T-cell (primary cell): ENCODE measurements around the gene SCRG1. TPM values are rescaled to one million over a fixed set of nuclear protein-coding genes. Genes with fewer than 3 reads are reported as not detected.

Experiments used
- ATAC-seq, 4 experiments: fragments of 200-7000 bp in 3 of 4; fragments of 150-1000 bp in 1 of 4; cut with Tn5 transposase; replicated peaks in 1 of 4; 1 replicate in 3 of 4; 2 replicates in 1 of 4; pipeline ENCODE4 v1.10.0; 2021; ENCODE audit warnings: moderate library complexity in 3 of 4, mild to moderate bottlenecking in 2 of 4, moderate number of reproducible peaks in 1 of 4
- CTCF ChIA-PET, 2 donors: fragments of 300-600 bp; sonication (Branson Sonifier 250); formaldehyde crosslinking; loops; one replicate each; lab custom pipeline; 2022; ENCODE audit warnings: antibody characterized with exemption in 2 of 2; lab: Charles Lee
- POLR2A ChIA-PET, 2 donors: fragments of 300-600 bp; sonication (Branson Sonifier 250); formaldehyde crosslinking; loops; one replicate each; lab custom pipeline; 2022; ENCODE audit warnings: antibody characterized with exemption in 2 of 2; lab: Charles Lee
- DNase-seq, 35 experiments: peaks; one replicate each; pipeline versions ENCODE4 v3.0.0 to v3.0.0-alpha.2; 2013 to 2023
- H3K27ac ChIP-seq: one replicate; pipeline ENCODE4 v1.5.1; 2013; ENCODE audit warnings: low read length
- H3K27me3 ChIP-seq, 2 experiments: replicated peaks in 1 of 2; 1 replicate in 1 of 2; 2 replicates in 1 of 2; pipeline versions ENCODE4 v1.6.1 to v1.7.0; 2013; ENCODE audit warnings: low read length in 1 of 2, mixed read lengths in 1 of 2; ENCODE audit not compliant: control insufficient read depth in 2 of 2, insufficient read depth in 2 of 2; ENCODE audit errors: extremely low read depth in 1 of 2
- H3K36me3 ChIP-seq, 2 donors: 1 replicate in 1 of 2; 2 replicates in 1 of 2; pipeline versions ENCODE4 v1.6.1 to v1.7.0; 2013; ENCODE audit warnings: low read length in 1 of 2; ENCODE audit not compliant: control insufficient read depth in 2 of 2, insufficient read depth in 1 of 2; ENCODE audit errors: extremely low read depth in 1 of 2
- H3K4me1 ChIP-seq, 2 experiments: 1 replicate in 1 of 2; 2 replicates in 1 of 2; pipeline versions ENCODE4 v1.6.1 to v1.7.0; 2013; ENCODE audit warnings: low read length in 2 of 2, mixed read lengths in 1 of 2; ENCODE audit not compliant: insufficient read depth in 2 of 2, control insufficient read depth in 1 of 2; ENCODE audit errors: extremely low read depth in 1 of 2
- H3K4me3 ChIP-seq, 2 donors: 1 replicate in 1 of 2; 2 replicates in 1 of 2; pipeline versions ENCODE4 v1.5.1 to v1.7.0; 2013; ENCODE audit warnings: mild to moderate bottlenecking in 2 of 2, low read length in 1 of 2, moderate library complexity in 1 of 2; ENCODE audit not compliant: control insufficient read depth in 1 of 2; ENCODE audit errors: extremely low read depth in 1 of 2
- H3K9me3 ChIP-seq: 2 replicates; pipeline ENCODE4 v1.7.0; 2013
- H3K27ac Mint-ChIP-seq, 2 donors: one replicate each; pipeline ENCODE4 v1.8.0; 2020 to 2021; ENCODE audit warnings: mild to moderate bottlenecking in 2 of 2, mixed read lengths in 2 of 2
- H3K27me3 Mint-ChIP-seq, 2 donors: one replicate each; pipeline ENCODE4 v1.8.0; 2021 to 2022; ENCODE audit warnings: mixed read lengths in 2 of 2
- H3K36me3 Mint-ChIP-seq: one replicate; pipeline ENCODE4 v1.8.0; 2021; ENCODE audit warnings: mixed read lengths
- H3K4me1 Mint-ChIP-seq, 3 donors: one replicate each; pipeline ENCODE4 v1.8.0; 2020 to 2022; ENCODE audit warnings: mixed read lengths in 3 of 3, mild to moderate bottlenecking in 1 of 3
- H3K4me3 Mint-ChIP-seq, 3 donors: one replicate each; pipeline ENCODE4 v1.8.0; 2020 to 2022; ENCODE audit warnings: mild to moderate bottlenecking in 3 of 3, mixed read lengths in 3 of 3, moderate library complexity in 3 of 3
- H3K9me3 Mint-ChIP-seq, 3 donors: one replicate each; pipeline ENCODE4 v1.8.0; 2020 to 2022; ENCODE audit warnings: mixed read lengths in 3 of 3
- WGBS: methylation state at CpG from one replicate; pipeline ENCODE4 v1.1.5; 2013; ENCODE audit warnings: missing lambda C conversion rate; ENCODE audit not compliant: insufficient coverage; 5-methylcytosine and 5-hydroxymethylcytosine counted together
- total RNA-seq, 35 experiments: library from RNA in 6 of 35; stranded (reverse) in 6 of 35; fragments of 120-200 nt in 1 of 35; gene quantifications; one replicate each; pipeline versions ENCODE4 v1.2.1 to v1.2.4 and lab custom pipeline; 2013 to 2026

The SCRG1 gene
- total RNA-seq, 5 donors from 2014 or later (not counting 1 experiment from before 2014, with no cell fraction given) = not detected

GRCh38 chr4:173404296-173404865 lies 5.5 kb upstream of the SCRG1 start:
- Mint-ChIP-seq H3K4me1 (no peaks in the 10 kb centered on the region), H3K9me3 (no peaks in the 10 kb centered on the region), H3K36me3 (no peaks in the 10 kb centered on the region), H3K4me3 (no peak overlapping the region), H3K27me3 (no peaks in the 10 kb centered on the region), H3K27ac (no peak overlapping the region)
- ChIA-PET POLR2A (interaction anchor here in 1 of 2 donors (0.7 kb wide), 1 partner anchor 9 kb away, joined by 4 read pairs; no protein-coding TSS in a partner anchor), CTCF (interaction anchor here in 1 of 2 donors (1.0 kb wide), 1 partner anchor 90 kb away, joined by 3 read pairs; no protein-coding TSS in a partner anchor)
- H3K9me3 ChIP-seq = no peaks in the 10 kb centered on the region
- no peak for DNase-seq
- 65% methylated on average over 2 of the region's 3 CpGs for WGBS
- H3K27me3 ChIP-seq = no peaks in the 10 kb centered on the region
- no peak overlapping the region for H3K4me3 ChIP-seq
- no peaks in the 10 kb centered on the region for H3K4me1 ChIP-seq
- ATAC-seq = no peak
- no peak overlapping the region for H3K27ac ChIP-seq
- no peaks in the 10 kb centered on the region for H3K36me3 ChIP-seq

- Histone ChIP-seq H3K27me3 (no peaks in the 10 kb centered on the region), H3K27ac (no peak overlapping the region), H3K4me3 (no peak overlapping the region), H3K36me3 (no peaks in the 10 kb centered on the region), H3K4me1 (no peaks in the 10 kb centered on the region), H3K9me3 (no peaks in the 10 kb centered on the region)
- ChIA-PET CTCF (interaction anchor here in 1 of 2 donors (1.1 to 1.8 kb wide), 2 partner anchors 14 to 84 kb away, joined by 4 read pairs; no protein-coding TSS in a partner anchor), POLR2A (no interaction called here)
- DNase-seq (no peak), ATAC-seq (no peak)
- no CpG with 5 or more reads among the region's 2 CpGs for WGBS
- Mint-ChIP-seq H3K4me1 (no peaks in the 10 kb centered on the region), H3K36me3 (no peaks in the 10 kb centered on the region), H3K4me3 (no peak overlapping the region), H3K27ac (no peak overlapping the region), H3K9me3 (no peaks in the 10 kb centered on the region), H3K27me3 (no peaks in the 10 kb centered on the region)
These were observed 4.1 kb upstream of the SCRG1 start for GRCh38 chr4:173403051-173403450.

- WGBS = 100% methylated on average over 1 of the region's 4 CpGs
- POLR2A ChIA-PET = interaction anchor here in 1 of 2 donors (0.7 kb wide), 1 partner anchor 7 kb away, joined by 3 read pairs; no protein-coding TSS in a partner anchor
- H3K27ac Mint-ChIP-seq = no peak overlapping the region
- DNase-seq (no peak), ATAC-seq (no peak)
- no peaks in the 10 kb centered on the region for H3K9me3 Mint-ChIP-seq
- H3K36me3 Mint-ChIP-seq = peaks cover 2% of the 10 kb centered on the region
- no peaks in the 10 kb centered on the region for H3K4me1 Mint-ChIP-seq
- no peaks in the 10 kb centered on the region for H3K9me3 ChIP-seq
- no peak overlapping the region for H3K4me3 Mint-ChIP-seq
- no peak overlapping the region for H3K4me3 ChIP-seq
- CTCF ChIA-PET = interaction anchor here in 1 of 2 donors (0.9 kb wide), 2 partner anchors 12 to 13 kb away, joined by 3 to 5 read pairs; no protein-coding TSS in a partner anchor
- H3K4me1 ChIP-seq = no peaks in the 10 kb centered on the region
- no peaks in the 10 kb centered on the region for H3K27me3 ChIP-seq
- H3K27me3 Mint-ChIP-seq = no peaks in the 10 kb centered on the region
- no peak overlapping the region for H3K27ac ChIP-seq
- H3K36me3 ChIP-seq = no peaks in the 10 kb centered on the region
These were observed 2.1 kb upstream of the SCRG1 start for GRCh38 chr4:173401063-173401462.

GRCh38 chr4:173398220-173398619 lies 696 bp downstream of the SCRG1 start:
- H3K4me1 Mint-ChIP-seq = no peaks in the 10 kb centered on the region

GRCh38 chr4:173397604-173398003 lies 1.3 kb downstream of the SCRG1 start:
- CTCF ChIA-PET = interaction anchor here (0.6 to 1.9 kb wide), 3 partner anchors 19 to 79 kb away, joined by 3 to 5 read pairs (median 4); no protein-coding TSS in a partner anchor
- Histone ChIP-seq H3K27me3 (no peaks in the 10 kb centered on the region), H3K4me1 (no peaks in the 10 kb centered on the region), H3K27ac (no peak overlapping the region), H3K9me3 (no peaks in the 10 kb centered on the region), H3K36me3 (no peaks in the 10 kb centered on the region), H3K4me3 (no peak overlapping the region)
- no peak overlapping the region for H3K27ac Mint-ChIP-seq
- no CpG with 5 or more reads among the region's 1 CpG for WGBS
- no peaks in the 10 kb centered on the region for H3K9me3 Mint-ChIP-seq
- POLR2A ChIA-PET = no interaction called here
- peaks cover 15% of the 10 kb centered on the region for H3K36me3 Mint-ChIP-seq
- ATAC-seq = no peak
- no peak overlapping the region for H3K4me3 Mint-ChIP-seq
- peaks cover 0 to 5% of the 10 kb centered on the region in 2 donors for H3K27me3 Mint-ChIP-seq
- no peak for DNase-seq
- no peaks in the 10 kb centered on the region for H3K4me1 Mint-ChIP-seq

More at GRCh38 chr4:173398220-173398619, 696 bp downstream of the SCRG1 start:
- ChIA-PET POLR2A (no interaction called here), CTCF (interaction anchor here (0.6 to 1.9 kb wide), 2 partner anchors 18 to 79 kb away, joined by 4 to 5 read pairs; no protein-coding TSS in a partner anchor)
- Mint-ChIP-seq H3K36me3 (peaks cover 15% of the 10 kb centered on the region), H3K4me3 (no peak overlapping the region), H3K27ac (no peak overlapping the region), H3K27me3 (peaks cover 0 to 5% of the 10 kb centered on the region in 2 donors), H3K9me3 (no peaks in the 10 kb centered on the region)
- Histone ChIP-seq H3K9me3 (no peaks in the 10 kb centered on the region), H3K4me1 (no peaks in the 10 kb centered on the region), H3K27ac (no peak overlapping the region), H3K36me3 (no peaks in the 10 kb centered on the region), H3K4me3 (no peak overlapping the region), H3K27me3 (no peaks in the 10 kb centered on the region)
- DNase-seq = no peak
- no peak for ATAC-seq

GRCh38 chr4:173391701-173392100 lies 7.2 kb downstream of the SCRG1 start:
- H3K27me3 Mint-ChIP-seq = peaks cover 0 to 5% of the 10 kb centered on the region in 2 donors
- Histone ChIP-seq H3K4me1 (no peaks in the 10 kb centered on the region), H3K4me3 (no peak overlapping the region), H3K27ac (no peak overlapping the region), H3K27me3 (no peaks in the 10 kb centered on the region), H3K36me3 (no peaks in the 10 kb centered on the region), H3K9me3 (no peaks in the 10 kb centered on the region)
- no peak overlapping the region for H3K4me3 Mint-ChIP-seq
- CTCF ChIA-PET = no interaction called here
- no peaks in the 10 kb centered on the region for H3K4me1 Mint-ChIP-seq
- no peaks in the 10 kb centered on the region for H3K9me3 Mint-ChIP-seq
- H3K27ac Mint-ChIP-seq = no peak overlapping the region
- H3K36me3 Mint-ChIP-seq = peaks cover 15% of the 10 kb centered on the region
- DNase-seq (no peak), ATAC-seq (no peak)
- no CpG with 5 or more reads among the region's 1 CpG for WGBS
- POLR2A ChIA-PET = no interaction called here
